GM21381 (cell line): Measurements from ENCODE around the gene UBAP2L.
"Not testable (repeated sequence)": the region's sequence is repeated elsewhere in the genome, so short reads cannot be mapped to it uniquely, and the experiment has no call there.

Experiments
- ATAC-seq: cut with Tn5 transposase; IDR thresholded peaks from one replicate; pipeline ENCODE4 v1.9.1; 2021; ENCODE audit warnings: mild to moderate bottlenecking, moderate library complexity; ENCODE audit not compliant: unreplicated experiment

UBAP2L gene

GRCh38 chr1:154199563-154199879 is 21.2 kb upstream of the UBAP2L start:
- ATAC-seq = no peak

GRCh38 chr1:154205778-154206177 is 15.0 kb upstream of the UBAP2L start:
- ATAC-seq = not testable (repeated sequence)

- no peak for ATAC-seq
These were observed 14.6 kb upstream of the UBAP2L start, which contains the start of gene CFAP141 for GRCh38 chr1:154206196-154206595. Gene CFAP141, minus strand, starts transcription at chr1:154206333. Its CDS starts 26 bp downstream, at chr1:154206307.

- ATAC-seq = no peak
These were observed 13.5 kb upstream of the UBAP2L start for GRCh38 chr1:154207262-154207661.

GRCh38 chr1:154208677-154209388 is 11.9 kb upstream of the UBAP2L start:
- ATAC-seq = no peak

- no peak for ATAC-seq
These were observed 8.7 kb upstream of the UBAP2L start for GRCh38 chr1:154212083-154212482.

GRCh38 chr1:154213274-154213673 is 7.5 kb upstream of the UBAP2L start:
- no peak for ATAC-seq

GRCh38 chr1:154218545-154218944 is 2.2 kb upstream of the UBAP2L start:
- ATAC-seq = no peak

- no peak for ATAC-seq
These were observed 1.2 kb upstream of the UBAP2L start for GRCh38 chr1:154219541-154219940.

- ATAC-seq = no peak
These were observed 169 bp downstream of the UBAP2L start for GRCh38 chr1:154220970-154221277.

- ATAC-seq = peak; percentile 19
These were observed 685 bp downstream of the UBAP2L start for GRCh38 chr1:154221278-154222001.

GRCh38 chr1:154222518-154222917 is 1.8 kb downstream of the UBAP2L start:
- ATAC-seq = no peak

- ATAC-seq = no peak
These were observed 2.2 kb downstream of the UBAP2L start for GRCh38 chr1:154222918-154223317.

- no peak for ATAC-seq
These were observed 2.9 kb downstream of the UBAP2L start for GRCh38 chr1:154223621-154224020.

GRCh38 chr1:154225370-154225769 is 4.6 kb downstream of the UBAP2L start:
- no peak for ATAC-seq

- not testable (repeated sequence) for ATAC-seq
These were observed 10.4 kb downstream of the UBAP2L start for GRCh38 chr1:154231112-154231511.

- not testable (repeated sequence) for ATAC-seq
These were observed 12.4 kb downstream of the UBAP2L start for GRCh38 chr1:154233127-154233526.

- ATAC-seq = no peak
These were observed 16.1 kb downstream of the UBAP2L start for GRCh38 chr1:154236855-154237254.

- ATAC-seq = no peak
These were observed 16.7 kb downstream of the UBAP2L start for GRCh38 chr1:154237435-154237834.

- ATAC-seq = no peak
These were observed 17.2 kb downstream of the UBAP2L start for GRCh38 chr1:154237880-154238506.

GRCh38 chr1:154239491-154239890 is 18.7 kb downstream of the UBAP2L start:
- ATAC-seq = no peak

- ATAC-seq = no peak
These were observed 19.6 kb downstream of the UBAP2L start for GRCh38 chr1:154240294-154240833.
